ENCODE measurements around the gene ATAD3C. TPM values are rescaled to one million over a fixed set of nuclear protein-coding genes. Genes with fewer than 3 reads are reported as not detected.
"Not testable (repeated sequence)": the region's sequence is repeated elsewhere in the genome, so short reads cannot be mapped to it uniquely, and the experiment has no call there.

Gene ATAD3C
- polyA plus RNA-seq, 1 of the 3 experiments (the other 2 are of a cell fraction) = 0.38 TPM

DNA sequence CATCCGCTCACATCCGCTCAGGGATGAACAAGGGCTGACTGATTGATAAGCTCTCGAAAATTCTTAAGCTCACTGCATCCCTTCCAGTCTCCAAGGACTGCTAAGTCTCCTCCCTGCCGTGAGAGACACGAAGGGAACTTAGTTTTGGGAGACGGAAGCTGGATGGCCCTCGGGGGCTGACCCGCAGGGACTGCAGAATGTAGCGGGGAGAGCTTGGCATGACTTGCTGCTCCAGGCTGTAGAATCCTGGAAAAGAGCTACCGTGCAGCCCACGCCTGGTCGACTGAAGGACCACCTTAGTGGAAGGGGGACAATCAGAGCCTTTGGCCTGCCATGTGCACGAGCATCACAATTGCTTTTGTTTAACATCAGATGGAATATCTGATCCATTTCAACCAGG is 33.7 kb upstream of the ATAD3C start:
- Histone ChIP-seq H3K79me2 (ENCODE audit: insufficient read depth) (no peaks in the 10 kb centered on the region), H2AFZ (ENCODE audit: low read depth) (no peak overlapping the region), H3K9ac (no peak overlapping the region), H3K4me2 (no peak overlapping the region), H3K27ac (ENCODE audit: low read depth in 2 of 2, low read length in 1 of 2) (no peak overlapping the region), H3K4me1 (ENCODE audit: control insufficient read depth in 1 of 2, insufficient read depth in 2 of 2, low read depth in 1 of 2, low read length in 1 of 2) (no peaks in the 10 kb centered on the region; a peak in 1 of 4 replicates), H3K9me2 (no peaks in the 10 kb centered on the region), H3K36me3 (replicated peaks in 1 of 2; ENCODE audit: control insufficient read depth in 1 of 2, insufficient read depth in 2 of 2, low read length in 1 of 2) (no peaks in the 10 kb centered on the region), H3K9me3 (no peaks in the 10 kb centered on the region), H3K27me3 (ENCODE audit: insufficient read depth) (no peaks in the 10 kb centered on the region), H3F3A (replicated peaks; ENCODE audit: insufficient read depth) (no peaks in the 10 kb centered on the region), H4K20me1 (ENCODE audit: insufficient read depth) (no peaks in the 10 kb centered on the region), H3K4me3 (ENCODE audit: low read depth in 2 of 2, low read length in 1 of 2) (no peak overlapping the region)
- CTCF ChIA-PET = interaction anchor here (0.9 to 1.3 kb wide), 3 partner anchors 13 to 26 kb away, joined by 3 to 4 read pairs (median 3); partner anchors contain the start of gene CCNL2
- no peak for TF ChIP-seq MEF2A (IDR thresholded peaks at IDR 0.05; ENCODE audit: borderline replicate concordance, low read depth)
- TF ChIP-seq SIN3A (IDR thresholded peaks at IDR 0.05; ENCODE audit: borderline replicate concordance, low read depth, low read length) = no peak
- TF ChIP-seq, protein P1, sequence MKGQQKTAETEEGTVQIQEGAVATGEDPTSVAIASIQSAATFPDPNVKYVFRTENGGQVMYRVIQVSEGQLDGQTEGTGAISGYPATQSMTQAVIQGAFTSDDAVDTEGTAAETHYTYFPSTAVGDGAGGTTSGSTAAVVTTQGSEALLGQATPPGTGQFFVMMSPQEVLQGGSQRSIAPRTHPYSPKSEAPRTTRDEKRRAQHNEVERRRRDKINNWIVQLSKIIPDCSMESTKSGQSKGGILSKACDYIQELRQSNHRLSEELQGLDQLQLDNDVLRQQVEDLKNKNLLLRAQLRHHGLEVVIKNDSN (IDR thresholded peaks at IDR 0.05; ENCODE audit: borderline replicate concordance, low read depth) = no peak
- no peak for TF ChIP-seq POLR2AphosphoS5 (IDR thresholded peaks at IDR 0.05; ENCODE audit: low read depth, low read length)
- no peak for TF ChIP-seq TCF12 (IDR thresholded peaks at IDR 0.05)
- TF ChIP-seq, protein P2, sequence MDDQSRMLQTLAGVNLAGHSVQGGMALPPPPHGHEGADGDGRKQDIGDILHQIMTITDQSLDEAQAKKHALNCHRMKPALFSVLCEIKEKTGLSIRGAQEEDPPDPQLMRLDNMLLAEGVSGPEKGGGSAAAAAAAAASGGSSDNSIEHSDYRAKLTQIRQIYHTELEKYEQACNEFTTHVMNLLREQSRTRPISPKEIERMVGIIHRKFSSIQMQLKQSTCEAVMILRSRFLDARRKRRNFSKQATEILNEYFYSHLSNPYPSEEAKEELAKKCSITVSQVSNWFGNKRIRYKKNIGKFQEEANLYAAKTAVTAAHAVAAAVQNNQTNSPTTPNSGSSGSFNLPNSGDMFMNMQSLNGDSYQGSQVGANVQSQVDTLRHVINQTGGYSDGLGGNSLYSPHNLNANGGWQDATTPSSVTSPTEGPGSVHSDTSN (IDR thresholded peaks at IDR 0.05) = no peak
- TF ChIP-seq SMC3 (IDR thresholded peaks at IDR 0.05; ENCODE audit: low read depth, low read length) = no peak
- TF ChIP-seq GATA2 (CRISPR knock-in tag; IDR thresholded peaks at IDR 0.05) = no peak
- no peak for TF ChIP-seq RCOR1 (IDR thresholded peaks at IDR 0.05; ENCODE audit: low read length)
- no peak for TF ChIP-seq EZH2phosphoT487 (IDR thresholded peaks at IDR 0.05; ENCODE audit: borderline replicate concordance, low read depth)
- no peak for DNase-seq
- POLR2A ChIA-PET = interaction anchor here (1.0 kb wide), 1 partner anchor 8 kb away, joined by 3 read pairs; no protein-coding TSS in a partner anchor
- WGBS (ENCODE audit: low lambda C conversion rate) = 75% methylated on average over 13 of the region's 13 CpGs

DNA sequence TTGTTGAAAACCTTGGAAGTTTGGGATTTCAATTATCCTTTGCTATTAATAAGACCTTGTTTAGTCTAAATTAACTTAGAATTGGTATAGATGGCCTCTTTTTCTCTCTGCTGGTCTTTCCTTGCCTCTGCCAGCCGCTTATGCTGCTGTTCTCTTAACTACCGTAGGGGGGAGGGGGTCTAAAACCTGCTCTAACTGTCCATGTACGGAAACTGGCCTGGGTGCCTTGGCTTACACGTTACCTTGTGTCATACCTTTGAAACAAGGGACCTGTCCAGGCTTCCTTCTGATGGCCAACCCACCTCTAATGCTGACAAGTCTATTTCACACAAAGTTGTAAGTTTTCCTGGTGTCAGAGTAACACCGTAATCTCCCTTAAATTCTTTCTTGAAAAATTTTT is 32.1 kb upstream of the ATAD3C start:
- CTCF ChIA-PET, H3K9ac ChIP-seq: not testable (repeated sequence)
- 85% methylated on average over 5 of the region's 5 CpGs for WGBS (ENCODE audit: low lambda C conversion rate)

DNA sequence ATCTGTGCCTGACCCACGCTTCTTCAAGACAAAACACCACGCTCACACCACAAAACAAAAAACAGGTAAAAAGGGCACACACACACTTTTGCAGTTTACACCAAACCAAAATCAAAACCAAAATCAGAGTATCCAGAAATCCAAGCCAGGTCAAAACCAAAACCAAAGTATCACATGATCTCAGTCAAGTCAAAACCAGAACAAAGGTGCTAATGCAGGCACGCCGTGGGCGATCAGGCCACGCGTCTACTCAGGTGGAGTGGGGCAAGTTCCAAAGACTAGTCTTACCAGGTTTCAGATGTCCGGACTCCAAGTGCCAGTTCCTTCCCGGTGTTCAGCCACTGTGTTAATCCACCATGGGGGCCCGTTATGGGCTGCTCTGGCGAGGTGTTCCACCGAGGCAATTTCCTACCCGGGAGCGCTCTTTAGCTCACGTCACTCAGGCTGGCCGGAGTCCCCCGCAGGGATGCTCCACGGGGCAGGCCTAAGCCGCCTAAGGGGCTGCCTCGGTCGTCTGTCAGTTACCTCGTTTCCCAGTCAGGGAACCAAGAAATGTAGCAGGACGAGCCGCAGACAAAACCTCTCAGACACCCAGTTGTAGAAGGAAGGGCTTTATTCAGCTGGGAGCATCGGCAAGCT is 31.5 kb upstream of the ATAD3C start:
- H3K9ac ChIP-seq; H3K4me2 ChIP-seq; H4K20me1 ChIP-seq (ENCODE audit: insufficient read depth); H3K27me3 ChIP-seq (ENCODE audit: insufficient read depth); H3K9me2 ChIP-seq; CTCF ChIA-PET; H2AFZ ChIP-seq (ENCODE audit: low read depth); H3K4me1 ChIP-seq (ENCODE audit: control insufficient read depth in 1 of 2, insufficient read depth in 2 of 2, low read depth in 1 of 2, low read length in 1 of 2); H3K36me3 ChIP-seq (replicated peaks in 1 of 2; ENCODE audit: control insufficient read depth in 1 of 2, insufficient read depth in 2 of 2, low read length in 1 of 2); H3K9me3 ChIP-seq; DNase-seq; H3F3A ChIP-seq (replicated peaks; ENCODE audit: insufficient read depth); H3K79me2 ChIP-seq (ENCODE audit: insufficient read depth); H3K27ac ChIP-seq (ENCODE audit: low read depth in 2 of 2, low read length in 1 of 2); H3K4me3 ChIP-seq (ENCODE audit: low read depth in 2 of 2, low read length in 1 of 2); POLR2A ChIA-PET: not testable (repeated sequence)
- WGBS (ENCODE audit: low lambda C conversion rate) = 95% methylated on average over 22 of the region's 25 CpGs

More for the DNA sequence above, 32.1 kb upstream of the ATAD3C start:
- H3K4me2 ChIP-seq; H3K9me3 ChIP-seq; POLR2A ChIA-PET; H3K36me3 ChIP-seq (replicated peaks in 1 of 2; ENCODE audit: control insufficient read depth in 1 of 2, insufficient read depth in 2 of 2, low read length in 1 of 2); H3K4me3 ChIP-seq (ENCODE audit: low read depth in 2 of 2, low read length in 1 of 2); H3K4me1 ChIP-seq (ENCODE audit: control insufficient read depth in 1 of 2, insufficient read depth in 2 of 2, low read depth in 1 of 2, low read length in 1 of 2); H3K27me3 ChIP-seq (ENCODE audit: insufficient read depth); H3K9me2 ChIP-seq; H4K20me1 ChIP-seq (ENCODE audit: insufficient read depth); H3F3A ChIP-seq (replicated peaks; ENCODE audit: insufficient read depth); DNase-seq; H3K27ac ChIP-seq (ENCODE audit: low read depth in 2 of 2, low read length in 1 of 2); H3K79me2 ChIP-seq (ENCODE audit: insufficient read depth); H2AFZ ChIP-seq (ENCODE audit: low read depth): not testable (repeated sequence)

Data from SK-N-SH (cell line).